GM18867 (cell line): Measurements from ENCODE around the gene NKAIN2.
"Not testable (repeated sequence)": the region's sequence is repeated elsewhere in the genome, so short reads cannot be mapped to it uniquely, and the experiment has no call there.

Source experiments
- ATAC-seq: cut with Tn5 transposase; IDR thresholded peaks from one replicate; pipeline ENCODE4 v1.9.1; 2021; ENCODE audit warnings: mild to moderate bottlenecking, moderate library complexity; ENCODE audit not compliant: unreplicated experiment

The NKAIN2 gene

DNA sequence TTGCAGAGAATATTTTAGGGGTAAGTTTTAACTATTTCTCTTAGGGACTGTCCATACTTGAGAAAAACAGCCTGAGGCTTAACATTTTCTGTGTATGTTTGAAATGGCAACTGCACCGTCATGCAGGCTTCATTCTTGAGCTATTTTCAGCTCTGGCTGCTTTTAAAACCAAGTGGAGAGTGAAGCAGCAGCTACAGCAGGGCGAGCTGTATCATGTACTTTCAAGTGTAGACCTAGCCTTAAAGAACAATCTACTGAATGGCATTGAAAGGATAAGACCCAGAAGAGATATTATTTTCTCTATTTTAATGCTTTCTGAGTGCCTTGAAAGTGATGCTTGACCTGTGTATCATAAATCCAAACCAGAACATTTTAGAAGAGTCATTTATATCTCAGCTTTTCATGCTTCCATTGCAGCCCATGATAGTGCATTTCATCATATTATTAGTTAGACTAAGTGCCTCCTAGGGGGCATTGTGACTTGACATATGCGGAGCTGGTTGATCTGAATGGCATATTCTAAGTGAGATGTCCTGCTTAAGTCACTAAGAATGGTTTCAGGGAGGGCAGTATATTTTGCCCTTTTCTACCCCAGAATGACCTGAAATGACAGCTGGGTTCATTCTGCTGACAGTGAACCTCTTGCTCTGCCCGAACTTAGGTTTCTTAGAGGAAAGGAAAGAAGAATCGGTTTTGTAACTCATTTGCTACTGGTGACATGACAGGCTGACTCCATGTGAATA lies 85.3 kb downstream of the NKAIN2 start:
- no peak for ATAC-seq

- ATAC-seq: no peak
Measured at GRCh38 chr6:123895346-123895745, 91.7 kb downstream of the NKAIN2 start.

GRCh38 chr6:123895806-123896205 lies 92.1 kb downstream of the NKAIN2 start:
- ATAC-seq: no peak

DNA sequence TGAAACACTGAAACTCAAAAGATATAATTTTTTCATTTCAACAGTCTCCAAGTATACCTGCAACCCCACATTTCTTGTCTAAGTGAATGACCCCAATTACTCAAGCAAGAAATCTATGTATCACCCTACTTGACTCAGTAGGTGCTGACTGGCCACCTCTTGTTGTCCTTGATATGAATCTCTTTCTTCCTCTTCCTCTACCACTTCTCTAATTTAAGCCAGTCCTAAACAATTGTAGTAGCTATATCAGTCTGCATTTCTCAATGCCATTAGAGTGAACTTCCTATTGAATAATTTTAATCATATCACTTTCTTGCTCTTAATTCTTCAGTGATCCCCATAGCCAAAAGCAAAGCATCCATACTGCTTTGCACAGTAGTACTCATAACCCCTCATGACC lies 93.2 kb downstream of the NKAIN2 start:
- no peak for ATAC-seq

GRCh38 chr6:123897965-123898364 lies 94.3 kb downstream of the NKAIN2 start:
- ATAC-seq: no peak

- ATAC-seq: no peak
Measured at GRCh38 chr6:123898665-123899064, 95.0 kb downstream of the NKAIN2 start.

DNA sequence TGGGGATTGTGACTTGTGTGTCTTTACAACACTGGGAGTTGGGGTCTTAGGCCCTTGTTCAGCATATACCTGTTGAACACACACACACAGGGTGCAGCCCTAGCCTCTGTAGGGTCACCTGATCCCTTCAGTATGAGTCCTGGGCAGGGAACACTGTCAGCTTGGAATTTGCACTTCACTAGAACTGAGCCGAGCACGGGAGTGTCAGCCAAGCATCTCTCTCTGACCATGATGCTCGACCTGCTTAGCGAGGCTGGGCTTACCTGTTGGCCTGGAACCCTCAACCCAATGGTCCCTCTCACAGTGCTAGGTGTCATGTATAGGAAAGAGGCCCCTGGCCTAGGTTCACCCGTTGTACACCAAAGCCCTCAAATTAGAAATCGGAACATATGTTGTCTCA lies 96.1 kb downstream of the NKAIN2 start:
- ATAC-seq: no peak

- ATAC-seq: no peak
Measured at GRCh38 chr6:123901436-123901835, 97.8 kb downstream of the NKAIN2 start.

DNA sequence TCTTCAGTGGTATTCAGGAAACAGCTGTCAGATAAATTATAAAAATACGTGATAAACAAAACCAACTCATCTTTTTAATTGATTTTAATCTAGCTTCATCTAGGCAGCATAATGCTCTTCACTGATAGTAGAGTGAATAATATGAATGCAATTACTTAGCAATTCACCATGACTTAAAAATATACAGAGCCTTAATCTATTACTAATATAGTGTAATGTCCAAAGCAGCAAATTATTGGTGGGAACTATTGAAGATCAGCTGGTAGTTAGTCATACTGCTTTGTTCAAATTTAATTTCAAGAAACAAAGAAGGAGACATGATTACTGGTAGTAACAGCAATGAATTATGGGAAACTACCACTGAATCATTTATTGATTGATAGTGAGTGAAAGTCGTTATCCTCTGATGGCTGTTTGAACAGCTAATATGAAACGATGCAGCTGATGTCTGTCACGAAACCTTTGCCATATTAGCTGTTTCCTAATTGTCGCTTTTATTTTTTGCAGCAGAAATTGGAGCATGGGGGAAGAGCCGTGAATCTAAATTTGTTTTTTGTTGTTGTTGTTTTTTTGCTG lies 99.2 kb downstream of the NKAIN2 start:
- ATAC-seq: no peak

DNA sequence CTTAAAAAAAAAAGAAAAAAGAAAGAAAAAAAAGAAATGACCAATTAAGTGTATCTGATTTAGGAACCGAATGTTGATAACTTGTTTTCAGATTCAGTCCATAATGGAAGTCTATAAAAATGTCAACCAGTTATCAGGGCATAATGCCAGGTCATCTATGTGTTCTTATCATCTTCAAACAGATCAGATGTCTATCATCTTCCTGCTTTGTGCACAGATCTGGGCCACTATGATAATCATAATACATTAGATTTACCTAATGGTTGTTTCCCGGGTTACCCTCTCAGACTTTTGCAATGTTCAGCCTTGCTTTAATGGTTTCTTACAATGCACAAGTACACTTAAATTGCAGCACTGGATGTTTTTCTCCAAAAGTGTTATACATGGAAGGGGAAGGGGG lies 100.6 kb downstream of the NKAIN2 start:
- ATAC-seq: no peak

- ATAC-seq: no peak
Measured at GRCh38 chr6:123908797-123909196, 105.1 kb downstream of the NKAIN2 start.

DNA sequence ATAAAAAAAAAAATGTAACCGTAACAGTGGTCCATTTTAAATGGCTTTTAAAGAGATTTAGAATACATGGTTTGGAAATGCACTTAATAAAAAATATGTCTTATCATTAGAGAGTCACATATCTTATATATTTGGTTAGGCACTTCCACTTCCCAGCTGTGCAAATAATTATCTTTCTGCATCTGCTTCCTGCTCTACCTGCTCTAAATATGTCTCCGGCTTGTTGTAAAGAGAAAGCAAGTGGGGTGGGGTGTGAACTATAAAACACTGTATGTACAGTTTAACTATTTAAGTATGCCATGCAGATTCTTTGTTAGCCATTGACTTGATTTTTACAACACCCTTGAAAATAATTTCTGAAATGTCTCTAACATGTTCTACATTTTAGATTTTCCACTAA lies 106.3 kb downstream of the NKAIN2 start:
- no peak for ATAC-seq

GRCh38 chr6:123913863-123914262 lies 110.2 kb downstream of the NKAIN2 start:
- ATAC-seq: no peak

- not testable (repeated sequence) for ATAC-seq
Measured at GRCh38 chr6:123923379-123923778, 119.7 kb downstream of the NKAIN2 start.

- ATAC-seq: peak; percentile 92
Measured at GRCh38 chr6:123925350-123925749, 121.7 kb downstream of the NKAIN2 start.

DNA sequence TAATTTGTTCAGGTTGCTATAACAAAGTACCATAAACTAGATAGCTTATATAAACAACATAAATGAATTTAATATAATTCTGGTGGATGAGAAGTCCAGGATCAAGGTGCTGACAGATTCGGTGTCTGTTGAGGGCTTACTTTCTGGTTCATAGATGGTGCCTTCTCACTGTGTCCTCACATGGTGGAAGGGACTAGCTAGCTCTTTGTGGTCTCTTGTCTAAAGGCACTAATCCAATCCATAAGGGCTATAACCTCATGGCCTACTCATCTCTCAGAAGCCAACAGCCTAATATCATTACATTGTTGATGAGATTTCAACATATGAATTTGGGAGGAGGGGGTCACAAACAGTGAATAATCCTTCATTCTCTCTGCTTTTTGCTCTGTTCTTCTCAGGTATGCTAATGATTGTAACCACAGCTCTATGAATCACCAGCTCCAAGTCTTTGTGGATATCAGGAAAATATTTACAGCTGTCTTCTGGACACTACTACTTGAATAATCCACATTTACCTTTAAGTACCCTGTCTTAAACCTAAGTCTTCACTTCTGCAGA lies 122.3 kb downstream of the NKAIN2 start:
- no peak for ATAC-seq

GRCh38 chr6:123928529-123928928 lies 124.9 kb downstream of the NKAIN2 start:
- ATAC-seq: no peak

GRCh38 chr6:123931928-123932327 lies 128.3 kb downstream of the NKAIN2 start:
- ATAC-seq: no peak

- no peak for ATAC-seq
Measured at GRCh38 chr6:123940551-123940950, 136.9 kb downstream of the NKAIN2 start.

- ATAC-seq: no peak
Measured at GRCh38 chr6:123941855-123942254, 138.2 kb downstream of the NKAIN2 start.

- no peak for ATAC-seq
Measured at GRCh38 chr6:123945386-123945785, 141.7 kb downstream of the NKAIN2 start.

GRCh38 chr6:123953920-123954319 lies 150.3 kb downstream of the NKAIN2 start:
- no peak for ATAC-seq
